Stimulated activated CD4-positive, alpha-beta T cell treated with anti-CD3 and anti-CD28 coated beads, Interleukin-2, amount 100 ng/mL, for 24 hours (primary cell): ENCODE results near the gene WAC.
"Not testable (repeated sequence)": the region's sequence is repeated elsewhere in the genome, so short reads cannot be mapped to it uniquely, and the experiment has no call there.

ENCODE experiments used
- DNase-seq, 2 donors: peaks; one replicate each; pipeline ENCODE4 v3.0.0-alpha.2; 2020

Gene WAC

DNA sequence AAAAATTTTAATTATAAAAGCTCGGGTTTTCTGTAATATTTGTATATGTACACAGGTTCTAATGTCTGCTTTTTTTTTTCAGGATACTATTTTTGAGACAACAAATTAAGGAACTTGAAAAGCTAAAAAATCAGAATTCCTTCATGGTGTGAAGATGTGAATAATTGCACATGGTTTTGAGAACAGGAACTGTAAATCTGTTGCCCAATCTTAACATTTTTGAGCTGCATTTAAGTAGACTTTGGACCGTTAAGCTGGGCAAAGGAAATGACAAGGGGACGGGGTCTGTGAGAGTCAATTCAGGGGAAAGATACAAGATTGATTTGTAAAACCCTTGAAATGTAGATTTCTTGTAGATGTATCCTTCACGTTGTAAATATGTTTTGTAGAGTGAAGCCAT, 86.5 kb downstream of the WAC start:
- DNase-seq, result no peak

DNA sequence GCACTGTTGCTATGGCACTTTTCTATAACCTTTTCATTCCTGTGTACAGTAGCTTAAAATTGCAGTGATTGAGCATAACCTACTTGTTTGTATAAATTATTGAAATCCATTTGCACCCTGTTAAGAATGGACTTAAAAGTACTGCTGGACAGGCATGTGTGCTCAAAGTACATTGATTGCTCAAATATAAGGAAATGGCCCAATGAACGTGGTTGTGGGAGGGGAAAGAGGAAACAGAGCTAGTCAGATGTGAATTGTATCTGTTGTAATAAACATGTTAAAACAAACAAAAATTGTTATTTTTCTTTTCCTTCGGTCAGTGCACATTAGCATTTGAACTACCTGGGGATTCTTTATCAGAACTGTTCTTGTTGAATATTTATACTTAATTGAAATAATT, 87.3 kb downstream of the WAC start:
- no peak for DNase-seq

DNA sequence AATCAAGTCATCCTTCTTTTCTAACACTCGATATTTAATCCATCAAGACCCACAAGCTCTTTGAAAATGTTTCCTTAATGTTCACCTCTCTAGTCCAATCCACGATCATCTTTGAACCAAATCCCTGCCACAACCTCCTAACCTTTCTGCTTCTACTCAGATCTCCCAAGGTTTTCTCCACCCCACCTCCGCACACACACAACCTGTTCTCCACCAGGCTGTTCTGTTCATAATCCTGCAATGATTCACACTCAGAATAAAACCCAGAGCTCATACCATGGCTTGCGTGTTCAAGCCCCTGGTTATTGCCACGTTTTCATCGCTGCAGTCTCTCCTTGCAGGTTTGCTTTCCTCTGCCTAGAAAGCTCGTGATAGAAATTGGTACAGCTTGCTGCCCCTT, 90.6 kb downstream of the WAC start:
- no peak for DNase-seq

DNA sequence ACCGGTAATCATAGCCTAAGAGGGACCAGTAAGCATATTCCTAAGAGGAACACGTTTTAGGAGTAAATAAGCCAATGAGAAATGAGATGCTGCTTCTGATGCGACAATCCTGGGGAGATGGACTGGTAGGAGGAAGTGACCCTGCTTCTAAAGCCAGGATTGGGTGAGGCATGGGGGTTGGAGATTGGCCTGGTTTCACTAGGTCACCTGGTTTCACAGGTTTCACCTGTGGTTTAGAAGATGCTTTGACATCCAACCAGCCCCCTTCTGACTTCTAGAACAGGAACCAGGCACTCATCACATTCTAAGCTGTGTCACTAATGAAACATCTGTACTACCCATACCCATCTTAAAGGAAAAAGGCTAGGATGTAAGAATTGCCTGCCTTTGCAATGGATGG, 91.4 kb downstream of the WAC start:
- no peak for DNase-seq

DNA sequence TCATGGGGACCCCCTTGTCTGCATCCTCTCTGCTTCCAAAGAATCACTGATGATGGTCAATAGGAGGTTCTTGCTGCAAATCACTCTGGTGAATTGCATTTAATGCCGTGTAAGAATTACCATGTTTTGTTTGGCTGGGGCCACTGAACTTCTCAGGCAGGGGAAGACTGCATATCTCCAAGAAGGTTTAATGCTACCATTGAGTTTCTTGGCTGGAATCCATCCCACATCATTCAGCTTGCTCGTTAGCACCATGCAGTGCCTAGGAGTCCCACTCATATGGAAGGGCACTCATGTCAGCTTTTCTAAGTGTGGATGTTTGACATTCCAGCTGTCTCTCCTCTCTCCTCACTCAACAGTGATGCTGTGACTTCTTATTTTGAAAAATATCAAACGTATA, 94.2 kb downstream of the WAC start:
- no peak for DNase-seq

DNA sequence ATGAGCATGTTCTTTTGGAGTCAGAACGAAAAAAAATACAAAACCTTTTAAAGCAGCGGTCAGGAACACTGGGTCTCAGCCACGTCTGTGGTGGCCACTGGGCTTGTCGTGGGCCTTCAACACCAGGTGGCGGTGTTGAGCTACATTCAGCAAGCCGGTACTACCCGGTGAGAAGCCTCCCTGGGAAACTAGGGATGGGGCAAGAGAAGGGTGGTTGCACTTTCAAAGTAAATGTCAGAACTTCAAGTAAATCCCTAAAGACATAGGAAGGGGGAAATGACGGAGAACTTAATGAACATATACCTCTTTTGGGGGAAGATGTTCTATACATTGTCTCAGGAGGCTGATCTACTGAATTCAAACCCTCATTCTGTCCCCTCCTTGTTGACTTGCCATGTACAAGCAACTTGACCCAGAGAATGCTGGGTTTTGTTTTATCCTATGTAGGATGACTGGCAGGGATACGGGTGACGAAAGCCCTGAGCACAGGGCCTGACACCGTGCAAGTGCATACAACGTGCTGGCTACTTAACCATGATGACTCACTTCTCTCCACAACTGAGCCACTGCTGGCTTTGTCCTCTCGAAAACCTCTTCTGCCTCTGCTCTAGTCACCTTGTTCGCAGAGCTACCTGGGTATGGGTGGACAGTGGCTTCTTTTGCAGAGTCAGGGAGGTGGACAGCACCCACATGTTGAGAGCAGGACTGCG, 95.4 kb downstream of the WAC start:
- DNase-seq, result peak; percentile 77 to 81

DNA sequence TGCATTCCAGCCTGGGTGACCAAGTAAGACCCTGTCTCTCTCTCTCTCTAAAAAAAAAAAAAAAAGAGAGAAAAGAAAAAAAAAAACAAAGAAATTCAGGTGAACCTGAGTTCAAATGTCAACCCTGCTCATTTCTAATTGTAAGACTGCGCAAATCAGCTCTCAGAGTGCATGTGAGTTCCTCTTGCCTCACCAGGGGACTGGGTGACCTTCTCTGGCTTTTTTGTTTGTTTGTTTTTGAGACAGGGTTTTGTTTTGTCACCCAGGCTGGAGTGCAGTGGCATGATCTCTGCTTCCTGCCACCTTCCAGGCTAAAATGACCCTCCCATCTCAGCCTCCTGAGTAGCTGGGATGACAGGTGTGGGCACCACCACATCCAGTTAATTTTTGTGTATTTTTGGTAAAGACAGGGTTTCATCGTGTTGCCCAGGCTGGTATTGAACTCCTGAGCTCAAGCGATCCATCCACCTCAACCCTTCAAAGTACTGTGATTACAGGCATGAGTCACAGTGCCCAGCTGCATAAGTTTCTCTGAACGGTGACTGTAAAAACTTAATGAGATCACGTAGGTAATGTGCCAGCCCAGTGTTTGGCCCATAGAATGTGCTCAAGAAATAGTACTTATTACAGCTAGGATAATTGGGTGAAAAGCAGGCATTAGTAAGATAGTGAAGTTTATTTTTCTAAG, 99.1 kb downstream of the WAC start:
- no peak for DNase-seq

DNA sequence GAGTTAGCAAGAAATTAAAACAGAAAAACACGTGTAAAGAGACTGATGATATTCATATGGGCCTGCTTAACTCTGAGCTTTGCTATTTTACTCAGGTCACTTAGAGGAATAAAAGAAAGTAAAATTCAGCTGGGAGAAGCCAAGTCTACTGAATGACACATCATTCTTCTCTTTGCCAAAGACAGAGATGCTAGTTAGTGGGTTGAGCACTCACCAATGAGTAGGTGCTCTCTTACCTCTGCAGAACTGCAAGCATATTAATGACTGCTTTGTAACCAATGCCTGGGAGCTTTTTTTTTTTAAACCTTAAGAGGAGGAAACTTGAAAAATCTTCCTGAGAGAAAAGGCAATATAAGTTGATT, 99.6 kb downstream of the WAC start:
- no peak for DNase-seq

DNA sequence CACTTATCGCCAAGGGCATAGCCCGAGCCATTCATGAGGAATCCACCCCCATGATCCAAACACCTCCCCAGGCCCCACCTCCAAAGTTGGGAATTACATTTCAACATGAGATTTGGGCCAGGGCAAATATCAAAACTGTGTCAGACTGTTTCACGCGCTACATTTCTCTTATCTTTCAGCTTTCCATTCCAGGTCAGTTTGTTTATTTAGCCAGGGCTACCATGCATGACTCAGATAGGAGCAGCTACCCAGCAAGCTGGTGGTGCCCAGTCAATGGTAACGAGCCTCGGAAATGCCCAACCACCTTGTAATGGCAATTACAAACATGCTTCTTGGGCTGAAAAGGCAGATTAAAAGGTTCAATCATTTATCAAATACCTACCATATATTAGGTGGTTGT, 100.8 kb downstream of the WAC start:
- DNase-seq, result no peak

DNA sequence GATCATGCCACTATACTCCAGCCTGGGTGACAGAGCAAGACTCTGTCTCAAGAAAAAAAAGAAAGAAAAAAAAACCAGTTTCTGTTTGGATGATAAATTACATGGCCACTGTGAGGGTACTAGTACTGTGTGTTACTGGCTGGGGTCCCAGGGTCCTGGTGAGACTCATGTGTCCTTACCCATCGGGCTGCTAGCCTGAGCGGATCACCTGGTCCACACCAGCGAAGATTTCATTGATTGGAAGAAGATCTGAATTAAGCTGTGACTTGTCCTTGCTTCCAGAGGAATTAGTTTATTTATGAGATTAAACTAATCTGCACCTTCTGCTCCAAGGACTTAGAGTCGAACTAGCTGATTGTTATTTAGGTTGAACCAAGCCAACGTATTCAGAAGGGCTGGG, 104.4 kb downstream of the WAC start:
- DNase-seq, result no peak

DNA sequence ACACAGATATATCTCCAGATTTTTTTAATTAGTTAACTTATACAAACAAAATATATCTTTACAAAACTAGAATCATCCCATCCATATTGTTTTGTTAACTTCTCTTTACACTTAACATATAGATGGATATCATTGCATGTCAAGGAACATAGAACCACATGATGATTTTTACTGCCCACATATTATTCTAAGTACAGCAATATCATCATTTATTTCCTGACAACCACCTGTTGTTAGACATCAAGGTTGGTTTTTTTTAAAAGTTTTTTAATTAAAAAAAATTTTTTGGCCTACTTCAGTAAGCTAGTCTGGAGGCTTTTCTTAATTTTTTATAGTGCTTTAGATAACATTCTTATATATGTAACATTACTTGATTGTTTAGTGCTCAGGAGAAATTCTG, 105.5 kb downstream of the WAC start:
- DNase-seq, result no peak

DNA sequence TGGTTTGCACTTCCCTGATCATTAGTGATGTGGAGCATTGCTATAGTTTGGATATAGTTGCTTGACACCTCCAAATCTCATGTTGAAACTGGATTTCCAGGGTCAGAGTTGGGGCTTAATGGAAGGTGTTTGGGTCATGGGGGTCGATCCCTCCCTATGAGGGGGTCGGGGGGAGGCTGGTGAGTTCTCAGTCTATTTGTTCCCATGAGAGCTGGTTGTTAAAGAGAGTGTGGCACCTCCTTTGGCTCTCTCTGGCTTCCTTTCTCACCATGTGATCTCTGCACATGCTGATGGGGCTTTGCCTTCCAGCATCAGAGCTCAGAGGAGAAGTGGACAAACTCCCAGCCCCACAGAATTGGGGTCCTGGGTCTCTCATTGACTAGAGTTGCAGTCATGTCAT, 107.6 kb downstream of the WAC start:
- no peak for DNase-seq

DNA sequence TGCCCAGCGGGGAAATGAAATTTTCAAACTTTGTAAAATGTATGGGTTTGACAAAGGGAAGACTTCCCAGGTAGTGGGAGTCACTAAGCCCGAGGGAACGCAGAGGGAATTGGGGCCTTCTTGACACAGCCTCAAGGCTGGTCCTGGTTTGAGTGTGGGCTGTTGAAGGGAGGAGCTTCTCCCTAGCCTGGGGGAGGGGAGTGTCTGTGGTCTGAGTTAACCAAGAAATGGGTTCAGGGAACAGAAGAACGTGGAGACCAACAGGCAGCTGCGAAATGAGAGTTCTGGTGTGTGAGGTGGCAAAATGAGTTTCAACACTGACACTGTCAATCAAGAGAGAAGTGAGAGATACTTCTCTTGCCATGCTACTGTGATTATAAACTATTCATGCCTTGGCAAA, 111.7 kb downstream of the WAC start:
- DNase-seq, result no peak

DNA sequence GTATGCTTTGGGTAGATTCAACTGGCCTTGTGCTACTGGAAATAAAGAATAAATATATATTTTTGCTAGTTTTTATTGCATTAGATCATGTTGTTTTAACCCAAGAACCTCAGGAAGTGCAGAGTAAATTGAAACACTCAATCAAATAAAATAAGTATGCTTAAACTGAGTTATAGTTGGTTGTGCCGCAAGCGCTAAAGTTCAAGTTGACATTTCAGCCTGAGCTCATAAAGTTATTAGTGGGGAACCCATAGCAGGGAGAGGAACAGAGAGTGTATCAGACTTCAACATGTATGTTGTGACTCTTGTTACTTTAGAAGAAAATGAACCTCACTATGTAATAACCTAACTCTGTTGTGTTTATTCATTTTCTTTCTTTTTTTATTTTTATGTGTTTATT, 119.2 kb downstream of the WAC start:
- no peak for DNase-seq

DNA sequence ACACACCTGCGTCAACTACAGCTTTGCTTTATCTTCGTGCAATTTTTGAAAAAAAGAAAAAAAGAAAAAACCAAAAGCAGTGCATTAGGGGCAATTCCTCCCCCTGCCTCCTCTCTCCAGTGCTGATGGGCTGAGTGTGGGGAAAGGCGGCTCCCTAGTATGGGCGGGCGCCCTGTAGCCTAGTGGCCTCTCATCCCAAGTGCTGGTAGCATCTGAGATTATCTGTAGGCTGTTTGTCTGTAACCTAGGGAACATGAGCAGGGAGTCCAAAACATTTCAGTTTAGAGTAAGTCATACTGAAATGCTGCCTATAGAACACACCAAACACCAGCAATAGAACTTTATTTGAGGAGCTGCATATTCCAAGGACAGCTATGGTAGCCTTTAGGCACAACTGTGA, 119.8 kb downstream of the WAC start:
- DNase-seq, result no peak

DNA sequence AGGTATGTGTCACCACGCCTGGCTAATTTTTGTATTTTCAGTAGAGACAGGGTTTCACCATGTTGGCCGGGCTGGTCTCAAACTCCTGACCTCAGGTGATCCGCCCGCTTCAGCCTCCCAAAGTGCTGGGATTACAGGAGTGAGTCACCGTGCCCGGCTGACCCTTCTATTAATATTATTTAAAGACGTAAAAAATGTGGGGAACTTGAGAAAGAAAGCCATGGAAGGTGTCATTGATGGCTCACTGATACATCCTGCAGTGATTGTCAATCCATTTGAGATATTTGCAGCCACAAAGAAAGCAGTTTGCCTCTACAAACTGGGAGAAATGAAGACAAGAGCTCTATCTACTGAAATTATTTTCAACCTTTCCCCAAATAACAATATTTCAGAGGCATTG, 125.9 kb downstream of the WAC start:
- not testable (repeated sequence) for DNase-seq

DNA sequence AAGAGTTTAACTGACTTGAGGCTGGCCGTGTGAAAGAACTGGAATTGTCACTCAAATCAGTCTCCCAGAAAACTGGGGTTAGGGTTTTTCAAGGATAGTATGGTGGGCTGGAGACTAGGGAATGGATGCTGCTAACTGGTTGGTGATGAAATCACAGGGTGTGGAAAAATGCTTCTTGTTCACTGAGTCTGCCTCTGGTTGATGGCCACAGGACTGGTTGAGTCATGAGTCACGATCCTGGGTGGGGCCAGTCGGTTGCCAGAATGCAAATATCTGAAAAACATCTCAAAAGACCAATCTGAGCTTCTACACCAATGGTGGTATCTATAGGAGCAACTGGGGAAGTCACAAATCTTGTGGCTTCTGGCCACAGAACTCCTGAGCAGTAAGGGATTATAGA, 128.1 kb downstream of the WAC start:
- DNase-seq, result no peak

DNA sequence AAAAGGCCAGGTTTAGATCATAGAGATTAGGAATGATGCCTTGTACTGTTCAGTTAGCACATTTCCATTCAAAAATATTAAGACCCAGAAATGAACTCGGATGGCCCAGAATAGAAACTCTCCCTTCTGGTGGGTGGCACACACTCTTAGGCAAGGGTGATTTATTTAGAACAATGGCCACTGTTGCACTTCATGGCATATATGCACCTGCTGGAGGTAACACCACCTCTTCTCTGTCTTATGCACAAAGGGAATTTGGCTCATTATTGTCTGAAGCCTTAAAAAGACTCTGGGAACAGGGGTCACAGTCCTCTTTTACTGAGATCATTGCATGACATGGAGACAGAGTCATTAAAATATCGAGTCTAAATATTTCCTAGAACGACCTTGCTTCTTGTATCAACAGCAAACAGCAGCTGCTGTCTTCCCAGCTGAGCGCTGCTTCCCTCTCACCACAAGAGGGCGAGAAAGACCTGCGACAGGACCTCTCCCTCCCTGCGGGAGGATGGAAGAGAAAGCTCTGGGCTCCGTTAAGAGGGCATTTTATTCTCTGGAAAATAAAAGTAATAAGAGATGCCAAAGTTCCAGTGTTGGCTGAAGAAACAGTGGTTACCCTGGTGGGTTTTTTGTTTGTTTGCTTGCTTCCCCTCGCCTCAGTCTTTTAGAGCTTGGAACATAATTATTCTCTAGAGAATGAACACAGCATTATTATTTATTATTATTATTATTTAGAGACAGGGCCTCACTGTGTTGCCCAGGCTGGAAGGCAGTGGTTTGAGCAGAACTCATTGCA, 130.9 kb downstream of the WAC start:
- peak; percentile 68 for DNase-seq

DNA sequence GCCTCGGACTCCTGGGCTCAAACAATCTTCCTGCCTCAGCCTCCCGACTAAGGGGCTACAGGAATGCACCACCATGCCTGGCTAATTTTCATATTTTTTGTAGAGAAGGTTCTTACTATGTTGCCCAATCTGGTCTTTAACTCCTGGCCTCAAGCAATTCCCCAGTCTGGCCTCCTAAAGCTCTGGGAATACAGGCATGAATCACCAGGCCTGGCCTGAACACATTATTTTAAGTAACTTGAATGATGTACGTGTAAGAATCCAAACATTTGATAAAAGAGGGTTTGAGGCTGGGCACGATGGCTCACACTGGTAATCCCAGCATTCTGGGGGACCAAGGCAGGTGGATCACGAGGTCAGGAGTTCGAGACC, 131.4 kb downstream of the WAC start:
- no peak for DNase-seq

DNA sequence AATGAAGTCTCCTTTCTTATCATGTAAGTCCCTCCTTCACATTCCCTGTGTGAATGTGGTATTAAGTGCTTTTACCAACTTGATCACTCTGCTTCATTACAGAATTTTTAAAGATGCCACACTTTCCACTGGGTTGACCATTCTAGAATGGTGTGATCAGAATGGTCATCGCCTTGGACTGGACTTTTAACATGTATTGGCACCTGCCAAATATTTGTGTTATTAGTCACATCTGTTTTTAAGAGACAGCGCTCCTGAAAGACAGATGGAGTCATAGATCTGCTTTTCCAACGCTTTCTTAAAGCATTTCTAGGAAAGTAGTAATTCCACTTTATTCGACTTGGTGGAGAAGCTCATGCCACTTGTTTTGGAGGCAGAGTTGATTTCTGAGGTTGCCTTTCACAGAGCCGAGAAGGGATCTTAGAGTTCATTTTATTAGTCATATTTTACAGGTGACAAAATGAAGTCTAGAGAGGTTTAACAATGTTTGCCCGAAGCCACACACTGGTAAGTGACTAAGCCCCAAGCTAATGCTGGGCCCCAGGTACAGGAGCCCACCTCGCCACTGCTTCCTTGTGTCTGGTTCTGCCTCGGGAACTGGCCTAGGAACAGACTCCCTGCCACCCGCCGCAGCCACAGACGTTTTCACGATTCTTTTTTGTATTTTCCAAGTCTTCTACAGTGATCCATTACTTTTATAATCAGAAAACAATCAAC, 134.0 kb downstream of the WAC start:
- DNase-seq, result no peak

DNA sequence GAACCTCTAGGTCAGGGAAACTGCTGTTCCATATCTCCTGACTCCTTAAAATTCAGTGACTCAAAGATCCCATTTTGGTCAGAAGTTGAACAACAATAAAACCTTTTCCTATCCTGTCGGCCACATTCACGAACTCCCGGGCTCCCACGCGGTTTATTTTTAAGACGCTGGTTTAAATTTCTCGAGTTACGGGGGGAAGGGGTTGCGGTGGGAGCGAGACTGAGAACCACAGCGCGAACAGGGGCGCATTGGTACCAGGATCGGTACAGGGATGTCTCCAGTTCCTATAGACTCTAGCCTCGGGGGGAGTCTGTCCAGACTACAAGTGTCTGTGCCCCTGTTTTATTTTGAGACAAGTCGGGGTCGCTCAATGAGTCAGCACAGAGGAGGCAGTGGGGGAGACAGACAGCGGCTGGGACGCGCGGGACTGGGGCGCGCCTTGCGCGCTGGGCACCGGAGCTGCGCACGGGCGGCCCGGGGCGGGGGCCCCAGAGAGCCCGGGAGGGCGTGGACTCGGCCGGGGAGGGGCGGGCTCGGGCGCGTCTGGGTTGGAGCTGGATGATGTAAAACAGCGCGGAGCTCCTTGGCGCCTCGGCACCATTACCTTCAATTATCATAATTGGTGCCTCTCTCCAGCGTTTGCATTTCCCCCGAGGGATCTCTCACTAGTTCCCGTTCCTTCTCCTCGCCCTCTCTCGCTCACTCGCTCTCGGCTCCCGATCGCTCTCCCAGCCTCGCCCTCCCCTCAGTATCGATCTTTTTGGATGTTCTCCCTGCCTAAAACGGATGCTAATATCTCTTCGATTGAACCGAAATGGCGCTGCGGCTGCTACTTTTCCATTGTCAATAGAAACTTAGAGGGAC, 135.7 kb downstream of the WAC start:
- DNase-seq, result peak; percentile 42 to 69
